NCI-H1436 treated with DMSO at 0.1 percent for 48 hours (cell line): Measurements from ENCODE around the gene BPIFB2.

Experiments used
- DNase-seq: peaks from one replicate; lab custom pipeline; 2025; lab: John Stamatoyannopoulos, UW

The BPIFB2 gene

DNA sequence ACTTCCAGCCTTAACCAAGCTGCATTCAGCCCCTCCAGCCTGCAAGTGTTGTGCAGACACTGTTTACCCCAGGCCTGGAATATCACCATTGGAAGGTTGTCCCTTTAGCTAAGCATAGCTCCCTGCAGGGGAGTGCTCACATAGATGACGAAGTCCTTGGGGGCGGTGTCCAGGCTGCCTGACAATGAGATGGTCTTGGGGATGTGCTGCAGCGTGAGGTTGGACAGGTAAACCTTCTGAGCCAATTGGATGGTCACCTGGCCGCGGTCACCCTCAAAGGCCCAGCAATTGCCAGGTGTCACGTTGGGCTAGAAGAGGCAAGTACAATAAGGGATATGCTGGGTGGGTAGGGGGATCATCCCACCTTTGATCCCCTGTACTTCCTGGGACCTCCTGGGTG, 21.9 kb upstream of the BPIFB2 start:
- no peak for DNase-seq

DNA sequence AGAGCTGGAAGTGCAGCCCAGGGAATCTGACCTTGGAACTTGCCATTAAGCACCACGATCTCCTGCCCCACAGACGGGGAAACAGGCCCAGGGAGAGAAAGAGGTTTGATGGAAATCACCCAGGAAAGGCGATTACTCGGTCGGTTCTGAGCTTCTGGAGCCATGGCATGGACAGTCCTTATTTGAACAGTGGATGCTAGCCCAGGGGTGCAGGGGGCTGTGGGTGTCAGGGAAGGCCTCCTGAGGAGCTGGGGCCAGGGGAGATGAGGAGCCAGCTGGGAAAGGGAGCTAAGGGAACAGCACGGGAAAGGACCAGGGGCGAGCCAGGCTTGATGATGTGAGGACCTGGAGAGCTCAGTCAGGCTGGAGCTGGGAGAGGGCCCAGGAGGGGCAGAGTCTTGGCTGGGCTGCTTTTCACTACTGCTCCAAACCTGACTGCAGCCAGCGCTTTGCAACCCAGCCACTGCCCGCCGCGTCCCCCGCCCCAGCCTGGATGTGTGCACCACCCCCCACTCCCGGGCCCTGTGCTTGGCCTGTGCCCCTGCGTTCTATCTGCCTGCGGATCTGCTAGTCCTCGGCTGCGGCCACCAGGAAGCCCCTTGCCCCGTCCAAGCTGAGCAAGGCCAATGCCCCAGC, 21.1 kb upstream of the BPIFB2 start:
- DNase-seq = no peak

DNA sequence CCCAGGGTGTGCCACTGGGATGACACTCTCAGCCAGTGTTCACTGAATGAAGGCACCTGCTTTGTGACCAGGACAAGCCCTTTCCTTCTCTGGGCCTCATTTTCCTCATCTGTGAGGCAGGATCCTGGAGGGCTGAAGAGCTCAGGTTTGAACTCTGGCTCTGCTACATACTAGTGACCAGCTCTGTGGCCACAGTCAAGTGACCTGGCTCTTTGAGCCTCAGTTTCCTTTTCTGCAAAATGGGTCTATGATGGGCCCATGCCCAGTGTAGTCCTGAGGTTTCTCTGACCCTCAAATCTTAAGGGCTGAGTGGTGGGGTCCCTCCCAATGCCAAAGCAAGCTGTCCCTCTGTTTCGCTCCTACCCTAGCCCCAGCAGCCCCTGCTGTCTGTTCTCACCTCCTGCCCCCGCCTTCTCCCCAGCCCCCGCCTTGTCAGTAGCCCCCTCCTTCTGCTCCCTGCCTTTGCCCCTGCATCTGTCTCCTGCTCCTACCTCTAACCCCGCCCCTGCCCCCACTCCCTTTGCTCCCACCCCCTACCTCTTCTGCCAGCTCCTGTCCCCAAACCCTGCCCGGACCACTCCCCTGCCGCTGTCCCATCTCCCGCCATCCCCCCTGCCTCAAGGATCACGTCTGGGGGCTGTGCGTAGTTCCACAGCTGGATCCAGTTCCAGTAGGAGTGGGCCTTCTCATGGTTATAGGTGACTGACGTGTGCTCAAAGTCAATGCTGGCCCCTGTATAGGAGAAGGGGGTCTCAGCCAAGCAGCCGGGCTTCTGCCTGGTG, 20.3 kb upstream of the BPIFB2 start:
- no peak for DNase-seq

DNA sequence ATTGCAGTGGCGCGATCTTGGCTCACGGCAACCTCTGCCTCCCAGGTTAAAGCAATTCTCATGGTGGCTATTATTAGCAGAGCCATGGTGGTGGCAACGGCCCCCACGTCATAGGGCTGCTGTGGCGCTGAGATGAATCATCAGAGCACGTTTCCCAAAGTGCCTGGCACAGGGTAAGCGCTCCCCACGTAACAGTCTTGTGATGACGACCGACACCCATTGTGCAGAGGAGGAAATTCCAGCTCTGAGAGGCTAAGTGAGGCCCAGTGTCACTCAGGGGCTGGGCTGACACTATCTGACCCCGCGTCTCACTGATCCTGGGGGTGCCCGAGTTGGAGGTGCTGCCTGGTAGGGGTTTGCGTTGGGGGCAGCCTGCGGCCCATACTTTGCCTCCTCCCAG, 19.5 kb upstream of the BPIFB2 start:
- no peak for DNase-seq

DNA sequence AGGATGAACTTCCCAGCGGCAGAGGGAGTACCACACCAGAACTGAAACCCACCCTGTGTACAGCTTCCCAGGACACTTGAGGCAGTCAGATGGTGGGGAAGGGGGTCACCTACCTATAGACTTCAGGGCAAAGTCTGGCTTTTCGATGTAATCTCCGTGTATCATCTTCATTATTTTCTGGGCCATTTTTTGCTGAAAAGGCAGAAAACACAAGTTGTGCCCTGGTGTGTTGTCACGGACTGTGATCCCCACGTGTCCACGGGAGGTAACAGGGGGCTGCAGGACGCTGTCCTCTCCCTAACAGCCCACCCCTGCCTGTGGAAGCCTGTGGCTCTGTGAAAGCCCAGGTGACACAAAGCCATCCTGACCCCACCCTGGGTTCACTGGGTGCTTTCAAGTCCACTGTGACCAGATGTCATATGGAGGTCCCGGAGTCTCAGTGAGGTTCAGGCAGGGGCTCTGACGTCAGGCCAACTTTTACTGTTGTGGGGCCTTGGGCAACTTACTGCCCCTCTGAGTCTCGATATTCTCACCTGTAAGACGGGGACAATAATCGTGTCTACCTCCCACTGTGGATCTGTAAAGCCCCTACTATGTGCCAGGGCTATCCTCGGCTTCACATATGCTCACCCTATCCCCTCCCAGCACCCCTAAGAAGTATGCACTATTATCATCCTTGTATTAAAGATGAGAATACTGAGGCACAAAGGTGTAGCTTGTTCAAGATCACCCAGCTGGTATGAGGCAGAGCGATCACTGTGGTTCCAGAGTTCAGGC, 17.8 kb upstream of the BPIFB2 start:
- DNase-seq = no peak

DNA sequence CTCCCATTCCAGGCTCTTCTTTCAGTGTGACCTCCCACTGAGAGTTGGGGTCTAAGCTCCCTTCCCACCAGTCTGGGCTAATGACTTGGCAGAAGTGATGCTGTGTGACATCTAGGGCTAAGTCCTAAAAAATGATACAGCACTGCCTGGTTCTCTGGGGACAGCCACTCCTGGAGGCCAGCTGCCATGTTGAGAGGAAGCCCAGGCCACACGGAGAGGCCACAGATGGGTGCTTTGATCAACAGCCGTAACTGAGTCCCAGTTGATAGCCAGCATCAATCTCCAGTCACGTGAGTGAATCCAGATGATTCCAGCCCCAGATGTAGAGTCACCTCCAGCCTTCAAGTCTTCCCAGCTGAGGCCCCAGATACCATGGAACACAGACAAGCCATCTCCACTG, 17.1 kb upstream of the BPIFB2 start:
- no peak for DNase-seq

DNA sequence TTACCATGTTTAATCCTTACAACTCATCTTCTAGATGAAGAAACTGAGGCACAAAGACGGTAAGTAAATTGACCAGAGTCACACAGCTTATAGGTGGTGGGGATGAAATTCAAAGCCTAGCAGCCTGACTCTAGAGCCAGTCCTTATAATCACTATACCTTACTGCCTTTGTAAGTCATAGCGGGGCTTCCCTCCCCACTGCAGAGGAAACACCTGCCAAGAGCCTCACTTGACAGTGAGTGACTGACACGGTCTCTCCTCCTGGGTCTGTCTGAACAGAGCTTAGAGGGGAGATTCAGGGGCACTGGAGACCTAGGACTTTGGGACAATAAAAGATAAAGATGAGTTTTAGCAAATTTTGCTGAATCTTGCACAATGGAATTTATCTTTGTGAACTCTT, 16.1 kb upstream of the BPIFB2 start:
- DNase-seq = no peak

DNA sequence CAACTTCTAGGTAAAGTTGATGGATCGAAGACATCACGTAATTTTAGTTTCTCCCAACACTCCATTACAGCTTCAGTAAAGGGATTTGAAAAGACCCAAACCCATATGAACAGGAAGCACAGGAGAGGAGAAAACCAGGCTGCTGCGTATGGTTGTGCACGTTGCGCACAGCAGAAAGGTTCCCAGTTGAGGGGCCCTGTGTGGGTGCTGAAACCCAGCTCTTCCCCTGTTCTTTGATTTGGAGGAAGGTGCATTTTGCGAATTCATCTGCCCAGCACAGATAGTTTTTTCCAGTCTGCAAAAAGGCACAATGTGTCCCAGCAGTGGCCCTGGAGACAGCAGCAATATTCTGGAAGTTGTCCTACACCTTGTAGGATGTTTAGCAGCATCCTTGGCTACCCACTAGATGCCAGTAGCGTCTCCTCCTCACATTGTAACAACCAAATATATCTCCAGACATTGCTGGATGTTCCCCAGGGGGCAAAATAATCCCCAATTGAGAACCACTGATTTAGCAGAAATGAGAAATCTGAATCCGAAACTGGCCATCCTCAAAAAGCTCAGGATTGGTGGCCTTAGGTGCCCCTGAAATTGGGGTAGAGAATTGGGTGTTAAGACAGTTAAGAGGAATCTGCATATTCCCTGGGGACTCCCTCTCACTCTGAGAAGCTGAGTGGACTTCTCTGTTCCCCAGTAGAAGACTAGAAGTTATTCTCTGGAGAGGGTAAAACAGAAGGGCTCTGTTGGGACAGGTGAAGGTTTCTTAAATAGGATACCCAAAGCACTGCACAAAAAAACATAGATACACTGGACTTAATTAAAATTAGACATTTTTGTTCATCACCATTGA, 15.5 kb upstream of the BPIFB2 start:
- DNase-seq = no peak

DNA sequence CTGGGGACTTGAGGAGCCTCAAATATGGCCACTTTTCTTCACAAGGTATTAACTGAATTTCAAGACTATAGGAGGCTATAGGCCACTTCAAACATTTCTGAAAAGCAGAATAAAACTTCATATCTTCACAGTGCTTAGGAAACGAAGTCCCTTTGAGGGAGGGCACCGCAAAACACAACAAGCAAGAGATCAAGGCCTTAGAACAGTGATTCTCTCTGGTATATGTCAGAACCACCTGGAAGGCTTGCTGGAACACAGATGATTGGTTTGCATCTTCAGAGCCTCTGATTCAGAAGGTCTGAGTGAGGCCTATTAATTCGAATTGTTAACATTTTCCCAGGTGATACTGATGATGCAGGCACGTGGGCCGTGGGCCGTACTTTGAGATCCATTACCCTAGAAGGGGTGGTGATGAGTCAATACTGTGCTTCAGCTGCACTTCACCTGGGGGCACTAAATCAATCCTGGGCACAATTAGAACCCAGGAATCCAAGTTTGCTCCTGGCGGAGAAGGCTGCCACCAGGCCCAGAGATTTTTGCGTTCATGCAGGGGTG, 13.9 kb upstream of the BPIFB2 start:
- no peak for DNase-seq

DNA sequence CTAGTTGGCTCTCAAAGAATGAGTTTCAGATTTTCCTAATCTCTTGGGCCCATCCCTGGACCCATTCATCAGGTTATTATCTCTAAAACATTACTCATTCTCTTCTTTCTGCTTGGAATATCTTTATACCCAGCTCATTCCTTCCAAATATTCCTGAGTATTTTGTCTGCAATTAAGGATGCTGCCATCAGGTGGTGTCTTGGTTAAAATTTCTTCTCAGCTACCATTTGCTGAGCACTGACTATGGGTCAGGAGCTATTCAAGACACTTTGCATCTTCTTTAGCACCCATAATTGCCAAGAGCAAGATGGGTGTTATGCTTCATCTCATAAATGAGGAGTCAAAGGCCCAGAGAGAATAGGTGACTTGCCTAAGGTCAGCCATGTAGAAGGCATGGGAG, 11.7 kb upstream of the BPIFB2 start:
- no peak for DNase-seq

DNA sequence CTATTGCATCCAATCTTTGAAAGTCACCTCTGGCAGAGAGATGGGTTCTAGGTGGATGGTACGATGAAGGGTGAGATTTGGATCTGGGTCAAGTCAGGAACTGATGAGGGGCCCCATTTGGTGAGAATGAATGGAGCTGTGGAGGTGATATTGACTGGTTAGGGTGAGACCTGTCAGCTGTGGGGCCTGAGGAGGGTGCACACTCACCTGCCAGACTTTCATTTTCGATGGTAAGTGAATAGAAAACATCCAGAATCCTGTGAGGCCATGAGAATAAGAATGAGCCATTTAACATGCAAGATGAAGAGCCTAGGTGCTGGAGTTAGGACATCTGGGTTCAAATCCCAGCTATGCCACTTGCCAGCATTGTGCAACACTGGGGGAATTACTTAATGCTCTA, 10.1 kb upstream of the BPIFB2 start:
- no peak for DNase-seq

DNA sequence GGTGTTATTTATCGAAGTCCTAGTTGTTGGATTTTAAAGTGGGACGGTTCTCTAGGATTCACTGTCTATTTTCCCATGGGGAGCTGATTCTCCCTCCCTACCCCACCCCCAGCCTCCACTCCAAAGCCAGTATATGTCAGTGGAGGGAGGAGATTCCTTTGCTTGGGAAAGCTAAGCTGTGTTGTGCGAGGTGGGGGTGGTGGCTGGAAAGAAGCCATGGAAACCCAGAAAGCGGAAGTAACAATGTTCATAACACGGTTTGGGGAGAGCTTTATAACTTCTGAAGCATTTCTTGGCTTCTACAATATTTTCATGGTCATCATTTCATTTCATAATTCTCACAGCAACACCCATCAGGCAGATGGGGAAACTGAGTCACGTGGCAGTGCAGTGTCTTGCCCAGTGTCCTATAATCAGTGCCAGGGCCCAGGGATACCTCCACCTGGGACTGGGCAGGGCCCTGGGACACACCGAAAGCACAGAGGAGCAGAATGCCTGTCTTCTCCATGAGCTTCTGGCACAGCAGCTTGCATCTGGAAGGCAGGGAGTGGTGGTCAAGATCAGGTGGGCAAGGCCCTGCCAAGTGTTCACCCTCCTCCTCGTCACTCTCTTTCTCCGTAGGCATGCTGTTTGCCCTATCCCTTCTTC, 7.8 kb upstream of the BPIFB2 start:
- DNase-seq = no peak

DNA sequence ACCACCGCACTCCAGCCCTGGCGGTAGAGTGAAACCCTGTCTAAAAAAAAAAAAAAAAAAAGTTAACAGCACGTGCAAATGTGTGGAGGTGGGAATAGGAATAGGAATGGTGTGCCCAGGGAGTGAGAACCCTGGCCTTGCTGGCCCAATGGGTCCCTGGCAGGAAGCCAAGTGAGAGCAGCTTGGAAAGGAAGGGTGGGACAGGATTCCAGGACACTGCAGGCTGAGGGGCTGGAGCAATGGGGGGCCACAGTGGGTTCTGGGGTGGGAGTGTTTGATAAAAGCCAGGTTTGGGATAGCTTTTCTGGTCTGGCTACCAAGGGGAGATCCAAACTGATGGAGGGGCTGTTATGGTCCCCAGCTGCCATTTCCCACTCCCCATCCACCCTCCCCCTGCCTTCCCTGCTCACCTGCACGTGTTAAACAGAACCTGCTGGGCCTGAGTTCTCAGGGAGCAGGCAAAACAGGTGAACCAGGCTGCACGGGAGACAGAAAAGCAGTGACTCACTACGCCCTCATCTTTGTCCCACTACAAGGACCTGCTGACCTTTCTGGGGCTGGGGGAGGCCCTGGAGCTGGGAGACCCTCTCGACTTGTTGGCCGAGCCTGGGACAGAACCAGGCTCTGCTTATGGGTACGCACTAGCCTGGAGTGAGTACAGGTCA, 6.6 kb upstream of the BPIFB2 start:
- DNase-seq = no peak

DNA sequence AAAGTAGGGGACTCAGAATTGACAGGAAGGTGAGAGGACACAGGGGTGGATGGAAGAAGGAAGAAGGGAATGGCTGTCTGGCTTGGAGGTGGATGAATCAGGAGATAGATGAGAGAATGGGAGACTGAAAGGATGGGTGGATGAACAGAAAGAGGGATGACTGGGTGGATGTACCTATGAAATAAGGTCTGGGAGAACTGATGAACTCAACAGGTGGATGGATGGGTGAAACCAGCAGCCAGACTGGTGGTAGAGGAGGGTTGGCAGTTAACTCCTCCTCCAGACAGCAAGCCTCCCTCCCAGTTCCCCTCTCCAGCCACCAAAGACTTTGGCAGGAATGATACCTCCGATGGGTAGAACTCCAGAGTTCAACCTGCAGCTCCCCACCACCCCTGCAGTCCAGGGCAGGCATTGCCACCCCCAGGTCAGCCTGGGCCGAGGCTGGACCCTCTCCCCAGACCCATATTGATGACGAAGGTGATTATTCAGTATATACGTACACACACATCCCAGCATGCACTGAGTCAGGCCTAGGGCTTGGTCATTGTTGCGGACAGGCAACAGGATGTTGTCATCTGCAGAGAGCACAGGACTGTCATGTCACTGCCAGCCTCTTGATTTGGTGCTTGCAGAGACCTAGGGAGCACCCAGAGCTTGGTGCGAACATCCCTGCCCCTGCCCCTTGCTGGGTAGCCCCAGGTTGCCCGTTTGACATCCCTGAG, 5.3 kb upstream of the BPIFB2 start:
- no peak for DNase-seq

DNA sequence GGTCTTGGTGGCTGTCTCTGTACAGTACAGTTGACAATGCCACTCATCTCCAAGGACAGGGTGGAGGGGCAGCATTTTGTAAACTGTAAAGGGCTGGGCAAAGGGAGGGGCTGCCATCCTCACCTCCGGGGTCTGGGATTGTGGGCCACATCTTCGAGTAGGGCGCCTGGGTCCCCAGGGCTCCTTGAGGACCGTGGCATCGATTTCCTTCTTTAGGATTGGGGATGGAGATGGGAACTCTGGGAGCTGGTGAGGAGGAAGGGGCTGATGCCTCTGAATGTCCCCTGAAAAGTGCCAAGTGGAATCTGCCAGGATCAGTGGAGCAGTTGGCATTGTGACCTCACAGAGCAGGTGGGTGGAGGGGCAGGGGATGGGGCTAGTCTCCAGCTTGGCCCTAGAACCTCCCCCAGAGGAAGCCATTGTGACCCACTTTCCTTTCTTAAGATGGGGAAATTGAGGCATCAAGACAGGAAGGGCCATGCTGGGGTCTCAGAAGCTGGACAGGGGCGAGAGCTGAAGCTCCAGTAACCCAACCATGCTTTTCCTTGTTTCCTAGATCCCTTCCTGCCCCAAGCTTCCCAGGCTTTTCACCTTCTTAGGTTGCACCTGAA, 3.3 kb upstream of the BPIFB2 start, which contains the start of gene SUN5:
Gene SUN5 (minus strand): TSS at position 293 of the 611 bp plus-strand sequence. CDS start 93 bp downstream, at position 200.
- DNase-seq = no peak

DNA sequence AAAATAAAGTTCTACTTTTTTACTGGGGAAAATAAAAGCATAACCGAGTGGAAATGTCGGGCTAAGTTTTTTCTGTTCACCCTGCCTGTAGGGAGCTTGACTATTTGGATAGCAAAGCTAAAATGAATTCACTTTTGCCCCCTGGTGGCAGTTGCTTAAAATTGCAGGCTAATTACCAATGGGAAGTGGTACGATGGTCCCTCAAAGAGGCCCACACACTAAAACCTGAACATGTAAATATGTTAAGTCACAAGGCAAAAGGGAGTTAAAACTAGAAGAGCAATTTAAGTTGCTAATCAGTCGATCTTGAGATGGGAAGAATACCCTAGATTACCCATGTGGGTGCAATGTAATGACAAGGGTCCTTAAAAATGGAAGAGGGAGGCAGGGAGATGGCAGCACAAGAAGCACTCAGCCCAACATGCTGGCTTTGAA, 2.4 kb upstream of the BPIFB2 start:
- DNase-seq = no peak

DNA sequence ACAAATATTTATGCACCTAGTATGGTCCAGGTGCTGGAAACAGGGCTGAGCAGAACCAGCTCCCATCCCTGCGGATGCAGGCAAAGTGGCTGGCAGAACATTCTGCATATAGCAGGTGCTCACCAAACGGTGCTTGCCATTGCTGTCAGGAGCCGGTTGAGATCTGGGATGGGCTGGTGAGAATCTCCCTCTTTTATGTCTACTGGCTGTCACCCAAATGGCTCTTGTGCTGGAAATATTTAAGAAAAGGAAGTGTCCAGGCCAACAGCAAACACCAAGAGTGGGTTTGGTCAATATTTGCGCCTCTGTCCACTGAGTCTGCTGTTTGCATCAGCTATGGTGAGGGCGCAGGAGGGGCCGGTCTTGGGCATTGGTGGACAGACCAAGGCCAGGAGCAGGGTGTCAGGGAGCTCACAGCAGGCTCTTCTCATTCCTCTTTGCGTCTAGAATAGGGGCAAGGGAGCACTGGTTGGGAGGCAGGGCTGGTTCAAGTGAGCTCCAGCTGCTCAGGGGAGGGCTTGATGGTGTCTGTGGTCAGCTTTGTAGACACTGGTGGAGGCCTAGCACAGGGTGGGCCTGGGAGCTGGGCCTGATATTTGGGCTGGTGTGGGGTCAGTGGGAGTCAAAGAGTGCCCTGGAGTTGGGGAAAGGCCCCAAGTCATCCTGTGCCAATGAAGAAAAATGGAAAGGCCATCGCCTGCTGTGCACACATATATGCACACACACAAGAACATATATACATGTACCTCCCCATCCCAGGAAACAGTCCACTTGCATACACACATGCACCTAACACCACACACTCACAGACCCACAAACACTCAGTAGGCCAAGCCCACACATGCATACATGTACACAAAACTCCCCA, 1.4 kb upstream of the BPIFB2 start:
- DNase-seq = no peak

DNA sequence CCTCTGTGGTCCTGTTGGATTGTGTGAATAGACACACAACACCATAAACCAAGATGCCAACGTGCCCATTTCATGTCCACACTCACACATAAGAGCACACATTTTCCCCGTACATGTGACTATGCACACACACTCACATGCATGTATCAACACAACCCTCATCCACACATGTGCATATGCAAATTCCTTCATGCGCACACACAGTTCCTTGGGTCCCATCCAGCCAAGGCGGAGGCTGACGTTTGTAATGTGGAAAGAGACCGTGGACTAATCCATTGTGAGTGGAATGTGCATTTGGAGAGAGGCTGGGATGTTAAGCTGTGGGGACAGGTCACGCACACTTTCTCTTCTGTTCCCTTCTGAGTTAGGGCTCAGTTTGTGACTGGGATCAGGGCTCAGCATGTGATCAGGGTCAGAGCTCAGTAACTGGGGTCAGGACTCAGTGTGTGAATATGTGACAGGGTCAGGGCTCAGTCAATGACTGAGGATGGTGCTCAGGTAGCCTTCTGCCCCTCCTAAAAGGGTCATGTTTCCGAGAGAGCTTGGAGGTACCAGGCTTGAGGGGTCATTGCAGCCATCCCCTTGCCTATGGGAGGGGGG, 628 bp upstream of the BPIFB2 start:
- DNase-seq = no peak
